ENCODE results near the gene CDC40.
"Not testable (repeated sequence)": the region's sequence is repeated elsewhere in the genome, so short reads cannot be mapped to it uniquely, and the experiment has no call there.

CDC40 gene

DNA sequence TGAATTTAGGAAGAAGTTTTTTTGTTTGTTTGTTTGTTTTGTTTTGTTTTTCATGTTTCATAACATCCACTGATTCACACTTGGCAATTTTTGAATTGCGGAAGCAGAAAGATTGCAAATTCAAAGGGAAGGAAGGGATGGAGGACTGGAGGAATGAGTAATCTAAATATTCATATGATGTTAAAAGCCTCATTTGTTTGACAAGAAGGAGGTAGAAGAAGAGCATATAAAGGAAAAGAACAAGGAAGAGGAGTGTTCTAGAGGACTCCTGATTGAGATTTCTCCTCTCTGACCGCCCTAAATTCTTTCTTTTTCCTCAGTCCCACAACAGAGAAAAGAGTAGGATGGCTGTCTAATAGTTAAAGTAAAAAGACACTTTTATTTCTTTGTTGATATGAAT, 89.4 kb downstream of the CDC40 start:
- DNase-seq: no peak

DNA sequence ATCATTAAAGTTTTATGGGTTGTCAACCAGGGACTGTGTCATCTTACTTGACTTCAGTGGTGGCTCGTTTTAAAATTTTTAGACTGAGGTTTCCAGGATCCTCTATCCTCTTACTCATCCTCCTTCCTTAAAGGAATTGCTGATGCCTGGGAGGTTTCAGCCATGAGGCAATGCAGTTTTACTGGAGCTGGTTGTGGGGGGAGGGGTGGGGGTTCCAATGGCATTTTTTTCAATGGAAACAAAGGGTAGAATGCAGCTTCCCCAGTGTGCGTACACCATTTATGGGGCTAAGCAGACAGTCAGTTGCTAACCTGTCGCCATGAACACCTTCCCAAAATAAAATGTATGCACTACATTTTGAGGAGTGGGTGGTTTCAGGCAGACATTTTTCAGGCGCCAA, 89.9 kb downstream of the CDC40 start:
- DNase-seq: no peak

DNA sequence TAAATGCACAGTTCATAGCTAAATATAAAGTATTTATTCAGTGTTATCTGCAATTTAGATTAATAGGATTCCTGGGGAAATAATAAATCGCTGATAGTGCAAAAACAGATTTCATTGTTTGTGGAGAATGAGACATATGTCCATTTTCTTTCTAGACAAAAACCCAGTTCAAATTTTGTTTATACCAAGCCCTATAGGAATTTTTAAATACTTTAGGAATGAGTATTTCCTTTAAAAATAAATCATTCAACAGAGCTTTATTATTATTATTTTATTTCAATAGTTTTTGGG, 91.5 kb downstream of the CDC40 start:
- DNase-seq: no peak

DNA sequence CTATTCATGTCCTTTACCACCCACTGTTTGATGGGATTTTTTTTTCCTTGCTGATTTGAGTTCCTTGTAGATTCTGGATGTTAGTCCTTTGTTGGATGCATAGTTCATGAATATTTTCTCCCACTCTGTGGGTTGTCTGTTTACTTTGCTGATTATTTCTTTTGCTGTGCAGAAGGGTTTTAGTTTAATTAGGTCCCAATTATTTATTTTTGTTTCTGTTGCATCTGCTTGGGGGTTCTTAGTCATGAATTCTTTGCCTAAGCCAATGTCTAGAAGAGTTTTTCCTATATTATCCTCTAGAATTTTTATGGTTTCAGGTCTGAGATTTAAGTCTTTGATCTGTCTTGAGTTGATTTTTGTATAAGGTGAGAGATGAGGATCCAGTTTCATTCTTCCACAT, 92.6 kb downstream of the CDC40 start:
- not testable (repeated sequence) for DNase-seq

DNA sequence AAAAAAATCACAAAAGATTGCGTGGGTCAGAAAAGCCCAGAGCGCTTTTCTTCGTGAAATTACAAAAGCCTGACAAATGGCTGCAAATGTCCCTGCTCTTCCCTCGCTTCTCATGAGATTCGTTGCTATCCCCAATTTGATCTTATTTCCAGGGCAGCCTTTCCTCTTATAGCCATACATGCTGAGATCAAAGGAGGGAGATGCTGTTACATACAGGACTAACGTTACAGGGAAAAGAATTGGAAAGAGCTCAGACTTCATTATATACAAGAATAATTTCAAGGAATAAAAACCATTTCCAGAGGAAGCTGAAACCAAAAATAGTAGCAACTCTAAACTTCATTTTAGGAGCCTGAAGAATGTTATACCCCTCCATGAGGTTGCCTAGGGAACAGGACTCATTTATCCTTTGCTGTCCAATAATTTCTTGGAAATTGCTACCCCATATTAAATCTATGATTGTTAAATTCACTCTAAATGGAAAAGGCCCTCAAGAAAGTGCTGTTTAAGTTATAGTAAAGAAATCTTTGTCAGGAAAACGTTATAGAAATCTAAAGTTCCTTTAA, 97.0 kb downstream of the CDC40 start:
- no peak for DNase-seq

Measured in nucleus accumbens (tissue), 56 donors.